Measurements from ENCODE around the gene SENP7. TPM values are rescaled to one million over a fixed set of nuclear protein-coding genes. Genes with fewer than 3 reads are reported as not detected.

SENP7 gene
- polyA plus RNA-seq, 1 donor from 2014 or later: 273 TPM

DNA sequence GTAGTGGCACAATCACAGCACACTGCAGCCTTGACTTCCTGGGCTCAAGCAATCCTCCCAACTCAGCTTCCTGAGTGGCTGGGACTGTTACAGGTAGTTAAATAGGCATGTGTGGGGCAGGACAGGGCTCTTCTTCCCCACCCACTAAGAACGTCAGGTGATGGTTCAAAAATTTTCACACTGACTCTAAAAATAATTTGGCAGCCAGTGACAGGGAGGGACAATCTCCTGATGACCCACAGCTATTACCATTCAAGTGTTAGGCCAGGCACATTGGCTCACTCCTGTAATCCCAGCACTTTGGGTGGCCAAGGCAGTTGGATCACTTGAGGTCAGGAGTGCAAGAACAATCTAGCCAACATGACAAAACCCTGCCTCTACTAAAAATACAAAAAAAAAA is 36.5 kb upstream of the SENP7 start:
- no peak overlapping the region for H3K4me3 ChIP-seq (ENCODE audit: low read length)
- H2AFZ ChIP-seq (ENCODE audit: low read depth, low read length): no peak overlapping the region
- H3K27me3 ChIP-seq (ENCODE audit: insufficient read depth, low read depth, low read length): no peaks in the 10 kb centered on the region
- H3K79me2 ChIP-seq (replicated peaks; ENCODE audit: insufficient read depth, low read length): no peaks in the 10 kb centered on the region
- H3K9me2 ChIP-seq (ENCODE audit: insufficient read depth, low read length): no peaks in the 10 kb centered on the region
- H3K36me3 ChIP-seq (ENCODE audit: insufficient read depth, low read length): no peaks in the 10 kb centered on the region
- H3K27ac ChIP-seq (ENCODE audit: low read length): no peak overlapping the region
- H3F3A ChIP-seq (ENCODE audit: insufficient read depth, low read length, poor library complexity, severe bottlenecking): no peaks in the 10 kb centered on the region
- no peaks in the 10 kb centered on the region for H4K20me1 ChIP-seq (ENCODE audit: insufficient read depth)
- TF ChIP-seq SMC3 (conservative IDR thresholded peaks at IDR 0.05; ENCODE audit: poor library complexity) (no peak), EP300 (conservative IDR thresholded peaks at IDR 0.05; ENCODE audit: poor library complexity, severe bottlenecking) (no peak), TAF1 (IDR thresholded peaks at IDR 0.05; ENCODE audit: low read depth) (no peak), REST (IDR thresholded peaks at IDR 0.05; ENCODE audit: borderline replicate concordance) (no peak), EZH2 (IDR thresholded peaks at IDR 0.05; ENCODE audit: borderline replicate concordance, insufficient read depth, low read length, poor library complexity, severe bottlenecking) (no peak), MXI1 (conservative IDR thresholded peaks at IDR 0.05; ENCODE audit: poor library complexity, severe bottlenecking) (no peak), RAD21 (conservative IDR thresholded peaks at IDR 0.05) (no peak), CTCF (IDR thresholded peaks at IDR 0.05; ENCODE audit: poor library complexity, severe bottlenecking) (no peak), POLR2AphosphoS5 (IDR thresholded peaks at IDR 0.05) (no peak)
- no peaks in the 10 kb centered on the region for H3K9me3 ChIP-seq (ENCODE audit: low read length)
- H3K9ac ChIP-seq (ENCODE audit: low read length): no peak overlapping the region
- no peak overlapping the region for H3K4me2 ChIP-seq (ENCODE audit: low read length)

GRCh38 chr3:101548527-101549105 is 35.6 kb upstream of the SENP7 start:
- Histone ChIP-seq H3K9me2 (ENCODE audit: insufficient read depth, low read length) (no peaks in the 10 kb centered on the region), H3K9me3 (ENCODE audit: low read length) (no peaks in the 10 kb centered on the region), H3K27me3 (ENCODE audit: insufficient read depth, low read depth, low read length) (no peaks in the 10 kb centered on the region), H4K20me1 (ENCODE audit: insufficient read depth) (no peaks in the 10 kb centered on the region), H3K27ac (ENCODE audit: low read length) (no peak overlapping the region), H3K4me2 (ENCODE audit: low read length) (no peak overlapping the region), H3K79me2 (replicated peaks; ENCODE audit: insufficient read depth, low read length) (no peaks in the 10 kb centered on the region), H3K9ac (ENCODE audit: low read length) (no peak overlapping the region), H3K36me3 (ENCODE audit: insufficient read depth, low read length) (no peaks in the 10 kb centered on the region), H2AFZ (ENCODE audit: low read depth, low read length) (no peak overlapping the region), H3K4me3 (ENCODE audit: low read length) (no peak overlapping the region), H3F3A (ENCODE audit: insufficient read depth, low read length, poor library complexity, severe bottlenecking) (no peaks in the 10 kb centered on the region)
- TF ChIP-seq REST (IDR thresholded peaks at IDR 0.05; ENCODE audit: borderline replicate concordance) (no peak), EZH2 (IDR thresholded peaks at IDR 0.05; ENCODE audit: borderline replicate concordance, insufficient read depth, low read length, poor library complexity, severe bottlenecking) (no peak), POLR2AphosphoS5 (IDR thresholded peaks at IDR 0.05) (no peak), MXI1 (conservative IDR thresholded peaks at IDR 0.05; ENCODE audit: poor library complexity, severe bottlenecking) (no peak), SMC3 (conservative IDR thresholded peaks at IDR 0.05; ENCODE audit: poor library complexity) (no peak), EP300 (conservative IDR thresholded peaks at IDR 0.05; ENCODE audit: poor library complexity, severe bottlenecking) (no peak), TAF1 (IDR thresholded peaks at IDR 0.05; ENCODE audit: low read depth) (no peak), RAD21 (conservative IDR thresholded peaks at IDR 0.05) (no peak), CTCF (IDR thresholded peaks at IDR 0.05; ENCODE audit: poor library complexity, severe bottlenecking) (no peak)

Data from neural cell (in vitro differentiated cells).